ENCODE data around the gene SLC2A4.

The SLC2A4 gene

DNA sequence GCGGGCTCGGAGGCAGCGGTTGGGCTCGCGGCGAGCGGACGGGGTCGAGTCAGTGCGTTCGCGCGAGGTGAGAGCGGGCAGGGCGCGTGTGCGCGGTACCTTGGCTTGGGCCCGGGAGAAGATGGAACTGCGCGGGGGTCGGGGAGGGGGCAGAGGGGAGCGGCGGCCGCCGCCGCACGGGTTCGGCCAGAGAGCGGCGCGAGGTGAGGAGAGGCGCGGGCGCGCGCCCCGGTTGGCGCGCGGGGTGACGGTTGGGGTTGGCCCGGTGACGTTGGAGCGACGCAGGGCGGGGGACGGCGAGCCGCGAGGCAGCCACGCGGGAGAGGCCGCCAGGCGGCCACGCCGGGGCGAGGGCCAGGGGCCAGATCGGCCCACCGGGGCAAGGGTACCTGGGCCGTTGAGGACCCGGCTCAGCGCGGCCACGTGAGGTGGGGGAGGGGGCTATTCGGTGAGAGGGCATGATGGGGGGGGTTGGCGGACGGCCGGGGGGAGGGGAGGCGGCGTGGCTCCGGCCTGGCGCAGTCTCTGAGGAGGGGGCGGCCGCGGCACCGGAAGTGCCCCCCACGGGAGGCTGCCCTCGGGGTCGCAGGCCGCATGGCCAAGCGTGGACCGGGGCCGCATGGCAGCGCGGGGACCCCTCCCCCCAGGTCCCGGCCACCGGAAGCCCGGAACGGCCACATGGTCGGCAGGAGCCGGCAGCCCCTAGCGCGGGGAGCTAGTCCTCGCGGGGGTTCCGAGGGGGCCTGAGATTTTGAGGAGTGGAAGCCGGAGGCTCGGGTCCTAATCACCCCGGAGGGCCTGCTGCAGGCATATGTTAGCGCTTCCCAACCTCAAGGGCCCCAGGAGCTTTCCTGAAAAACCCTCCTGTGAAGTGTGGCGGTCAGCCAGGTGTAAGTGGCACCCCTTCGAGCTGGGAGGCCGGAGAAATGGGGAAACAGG, 26.4 kb downstream of the SLC2A4 start:
- DNase-seq, result peak; percentile 80

DNA sequence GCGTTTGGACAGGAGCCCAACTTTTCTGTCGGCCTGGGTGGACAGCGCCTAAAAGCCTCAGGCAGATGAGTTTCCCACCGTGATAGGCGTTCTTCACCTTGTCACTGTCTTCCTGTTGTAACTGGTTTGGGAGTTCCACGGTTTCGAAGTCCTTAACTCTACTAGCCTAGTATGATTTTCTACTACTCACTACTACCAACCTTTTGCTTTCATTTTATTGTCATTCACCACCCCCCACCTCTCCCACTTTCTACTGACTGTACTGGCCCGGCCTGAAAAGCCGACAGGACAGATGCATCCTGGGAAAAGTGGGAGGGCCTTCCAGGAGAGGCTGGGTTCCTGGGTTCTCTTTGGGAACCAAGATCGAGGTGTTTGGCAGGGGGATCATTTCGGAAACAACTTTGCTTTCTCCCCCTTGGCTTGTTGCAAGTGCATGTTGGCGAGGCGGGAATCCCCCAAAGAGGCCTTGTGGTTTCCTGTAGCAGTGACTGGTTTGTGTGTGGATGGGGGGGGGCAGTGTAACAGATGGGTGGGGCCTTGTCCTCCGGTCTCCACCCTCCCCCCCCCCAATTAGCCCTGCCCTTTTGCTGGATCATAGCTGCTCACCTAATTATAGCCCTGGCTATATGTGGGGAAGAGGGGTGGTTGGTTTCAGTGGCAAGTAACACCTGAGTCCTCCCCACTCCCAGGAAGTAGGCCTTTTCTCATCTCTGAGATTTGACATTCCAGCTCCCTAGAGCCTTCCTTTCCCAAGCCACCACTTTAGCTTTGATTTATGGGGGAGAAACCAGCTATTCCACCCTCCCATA, 27.3 kb downstream of the SLC2A4 start:
- peak; percentile 93 for DNase-seq

DNA sequence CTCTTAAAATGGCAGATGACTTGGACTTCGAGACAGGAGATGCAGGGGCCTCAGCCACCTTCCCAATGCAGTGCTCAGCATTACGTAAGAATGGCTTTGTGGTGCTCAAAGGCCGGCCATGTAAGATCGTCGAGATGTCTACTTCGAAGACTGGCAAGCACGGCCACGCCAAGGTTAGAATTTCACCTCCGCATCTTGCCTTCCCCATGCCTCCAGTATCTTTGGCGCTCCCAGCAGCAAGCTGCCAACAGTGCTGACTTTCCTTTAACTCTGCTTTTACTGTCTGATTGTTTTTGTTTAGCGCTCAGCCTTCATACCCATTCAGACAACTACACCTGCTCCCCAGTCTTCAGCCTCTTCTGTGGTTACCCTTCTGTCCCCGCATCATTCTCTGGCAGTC, 28.1 kb downstream of the SLC2A4 start:
- DNase-seq, result no peak

DNA sequence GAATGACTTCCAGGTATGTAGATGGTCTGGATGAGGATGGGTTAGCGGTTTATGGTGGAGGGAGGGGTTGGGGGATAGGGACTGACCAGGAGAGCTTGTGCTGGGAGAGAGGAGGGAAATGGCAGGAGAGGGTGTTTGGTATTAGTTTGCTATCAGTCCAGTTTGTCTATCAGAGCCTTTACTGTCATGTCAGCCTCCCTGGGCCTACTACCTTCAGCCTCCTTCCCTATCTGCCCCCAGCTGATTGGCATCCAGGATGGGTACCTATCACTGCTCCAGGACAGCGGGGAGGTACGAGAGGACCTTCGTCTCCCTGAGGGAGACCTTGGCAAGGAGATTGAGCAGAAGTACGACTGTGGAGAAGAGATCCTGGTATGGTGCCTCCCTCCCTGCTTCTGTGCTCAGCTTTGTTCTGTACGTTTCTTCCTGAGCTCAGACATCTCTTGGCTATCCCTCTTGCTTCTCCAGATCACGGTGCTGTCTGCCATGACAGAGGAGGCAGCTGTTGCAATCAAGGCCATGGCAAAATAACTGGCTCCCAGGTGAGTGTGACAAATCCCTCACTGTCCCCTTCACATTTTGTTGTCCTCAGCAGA, 29.7 kb downstream of the SLC2A4 start:
- no peak for DNase-seq

DNA sequence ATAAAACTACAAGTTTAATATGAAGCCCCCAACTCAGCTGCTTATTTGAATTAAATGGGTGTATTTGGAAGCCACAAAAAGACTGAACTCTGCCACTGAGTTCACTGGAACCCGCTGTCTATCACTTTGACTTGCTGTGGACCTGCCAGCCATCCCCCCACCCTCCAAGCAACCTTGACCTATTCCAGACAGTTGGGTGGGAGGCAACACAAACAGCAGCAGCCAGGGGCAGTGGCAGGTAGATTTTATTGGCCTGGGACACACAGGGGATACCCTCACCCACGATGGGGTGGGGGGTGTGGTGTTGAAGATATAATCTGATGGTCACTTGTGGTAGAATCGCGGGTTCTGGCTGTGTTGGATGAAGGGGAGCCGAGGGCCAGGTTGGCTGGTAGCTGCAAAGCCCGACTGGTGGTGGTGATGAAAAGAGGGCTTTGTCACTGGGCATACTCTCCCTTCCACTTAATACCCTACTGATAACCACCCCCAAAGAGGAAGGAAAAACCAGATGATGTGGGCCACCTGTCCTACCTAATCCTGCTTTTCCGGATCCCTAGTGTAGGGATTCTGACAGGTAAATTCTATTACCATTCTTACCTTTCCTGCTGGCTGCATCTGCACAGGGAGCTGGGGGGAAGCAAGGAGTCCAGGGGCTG, 31.0 kb downstream of the SLC2A4 start:
- peak; percentile 53 for DNase-seq

DNA sequence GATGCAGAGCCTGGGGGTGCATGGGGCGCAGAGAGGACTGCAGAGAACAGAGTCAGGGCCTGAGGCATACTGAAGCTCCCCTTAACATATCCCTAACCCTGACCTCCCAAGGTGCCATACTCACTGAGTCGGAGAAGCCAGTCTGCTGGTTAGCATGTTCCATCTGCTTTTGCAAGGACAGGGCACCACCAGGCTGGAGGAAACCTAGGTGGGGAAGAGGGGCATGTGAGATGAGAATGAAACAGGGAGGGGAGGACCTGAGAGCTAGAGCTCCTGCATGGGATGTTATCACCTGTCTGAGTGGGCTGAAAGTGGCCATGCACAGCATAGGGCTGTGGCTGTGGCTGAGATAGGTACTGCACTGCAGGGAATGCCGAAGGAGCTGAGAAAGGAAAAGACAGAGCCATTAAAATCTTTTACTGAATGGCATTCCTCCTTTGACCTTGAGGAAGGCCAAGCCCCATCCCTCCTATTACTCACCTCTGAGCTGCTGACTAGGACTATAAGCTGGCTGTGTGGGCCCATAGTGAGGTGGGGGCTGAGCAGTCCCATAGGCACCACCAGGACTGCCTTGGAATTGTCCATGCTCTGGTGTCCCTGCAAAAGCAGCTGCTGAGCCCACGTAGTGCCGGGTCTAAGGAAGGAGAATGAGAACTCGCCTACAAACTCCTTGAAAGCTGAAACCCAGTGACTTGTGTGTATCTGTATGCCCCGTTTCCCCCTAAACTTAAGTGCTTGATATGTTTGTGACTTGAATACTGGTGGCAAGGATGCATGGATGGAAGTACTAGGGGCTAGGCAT, 31.8 kb downstream of the SLC2A4 start:
- peak; percentile 81 for DNase-seq

DNA sequence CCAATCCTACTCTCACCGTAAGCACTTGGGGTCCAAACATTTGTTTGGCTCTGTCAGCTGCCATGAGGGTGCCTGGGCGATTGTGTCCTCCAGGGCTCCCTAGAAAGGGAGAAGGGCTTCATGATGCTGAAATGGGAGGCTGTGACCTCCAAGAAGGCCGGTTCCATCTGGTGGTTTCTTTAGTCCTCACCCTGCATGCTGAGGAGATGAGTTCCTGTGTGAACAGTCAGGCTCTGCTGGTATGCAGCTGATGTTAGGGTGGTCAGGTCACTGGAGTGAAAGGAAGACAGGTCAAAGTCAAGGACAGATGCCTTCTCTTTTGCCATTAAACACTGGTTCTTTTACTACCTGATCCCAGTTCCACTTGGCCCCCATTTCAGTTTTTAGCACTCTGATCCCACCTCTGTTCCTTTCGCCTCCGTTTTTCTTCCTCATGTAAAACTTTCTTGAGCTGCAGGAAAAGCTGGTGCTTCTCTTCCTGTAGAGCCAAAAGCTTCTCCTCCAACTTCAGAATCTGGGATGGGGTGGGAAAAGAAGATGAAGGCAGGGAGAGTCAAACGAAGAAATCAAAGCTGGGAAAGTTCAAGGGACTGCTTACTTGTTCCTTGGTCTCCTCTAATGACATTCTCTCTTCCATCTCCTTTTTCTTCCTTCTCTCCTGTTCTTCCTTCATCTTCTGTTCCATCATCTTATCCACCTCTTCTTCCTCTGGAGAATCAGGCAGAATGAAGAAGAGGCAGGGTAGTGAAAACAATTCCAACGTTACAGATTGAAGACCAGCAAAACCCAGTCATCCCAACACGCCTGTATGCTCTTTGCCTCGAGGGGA, 32.6 kb downstream of the SLC2A4 start:
- DNase-seq, result peak; percentile 57

DNA sequence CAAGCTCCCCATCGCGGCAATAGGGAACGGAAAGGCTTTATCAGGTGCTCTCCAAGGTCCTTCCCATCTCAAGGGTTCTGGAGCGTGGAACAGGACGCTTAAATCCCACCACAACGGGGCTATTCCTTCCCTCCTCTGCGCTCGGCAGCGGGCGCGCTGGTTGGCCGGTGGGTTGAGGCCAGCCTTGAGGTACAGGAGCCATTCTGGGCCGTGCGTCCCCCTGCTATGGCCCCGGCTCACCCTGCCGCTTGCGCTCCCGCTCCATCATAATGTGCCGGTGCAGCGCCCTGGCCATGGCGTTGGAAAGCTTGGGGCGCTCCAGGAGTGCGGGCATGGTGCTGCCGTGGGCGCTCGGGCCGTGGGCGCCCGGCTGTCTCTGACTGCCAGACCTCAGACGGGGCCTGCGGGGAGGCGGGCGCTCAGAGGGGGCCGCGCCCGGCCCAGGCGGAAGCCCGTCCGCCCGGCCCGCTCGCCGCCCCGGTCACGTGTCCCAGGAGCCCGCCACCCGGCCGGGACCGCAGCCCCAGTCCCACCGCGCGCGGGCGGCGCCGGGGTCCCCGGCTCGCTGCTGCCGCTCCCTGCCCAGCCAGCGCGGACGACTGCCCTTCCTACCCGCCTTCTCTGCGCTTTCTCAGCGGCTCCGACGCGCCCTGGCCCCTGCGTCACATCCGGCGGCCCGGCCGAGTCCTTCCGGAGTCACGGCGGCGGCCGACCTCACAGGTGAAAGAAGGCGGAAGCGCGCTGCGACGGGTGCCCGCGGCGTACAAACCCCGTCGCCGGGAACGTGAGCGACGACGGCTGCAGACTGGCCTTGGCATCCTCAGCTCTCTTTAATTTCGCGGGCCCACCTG, 33.4 kb downstream of the SLC2A4 start, which contains the start of gene GPS2:
Gene GPS2 (minus strand): TSS at position 642 of the 851 bp plus-strand sequence. CDS start 308 bp downstream, at position 334.
- peak; percentile 99 for DNase-seq

DNA sequence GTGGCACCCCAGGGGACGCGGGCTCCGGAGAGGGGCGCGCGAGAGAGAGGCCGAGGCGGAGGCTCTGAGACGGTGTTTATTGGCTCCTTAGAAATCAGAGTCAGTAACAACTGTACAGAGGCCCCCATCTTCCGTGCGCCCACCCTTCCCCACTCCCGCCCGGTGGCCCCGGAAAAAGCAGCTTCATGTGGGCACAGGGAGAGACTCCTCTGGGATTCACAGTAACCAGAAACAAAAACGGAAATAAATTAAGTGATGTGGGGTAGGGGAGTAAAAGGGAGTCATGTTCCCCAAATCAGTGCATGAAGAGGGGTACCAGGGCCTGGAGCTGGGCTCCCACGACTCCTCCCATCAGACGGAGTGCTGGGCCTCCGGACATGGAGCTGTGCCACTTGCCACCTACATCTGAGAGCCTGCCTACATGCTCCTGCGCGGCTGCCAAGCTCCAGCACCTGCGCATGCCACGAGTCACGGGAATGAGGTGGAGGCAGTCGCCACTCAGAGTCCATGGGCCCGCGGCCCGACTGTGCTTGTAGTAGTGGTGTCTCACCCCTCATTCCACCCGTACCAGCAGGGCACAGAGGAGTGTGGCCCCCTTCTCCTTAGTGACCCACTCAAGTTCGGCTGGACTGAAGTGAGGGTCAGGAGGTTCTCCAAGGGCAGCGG, 34.2 kb downstream of the SLC2A4 start:
- DNase-seq, result peak; percentile 86

DNA sequence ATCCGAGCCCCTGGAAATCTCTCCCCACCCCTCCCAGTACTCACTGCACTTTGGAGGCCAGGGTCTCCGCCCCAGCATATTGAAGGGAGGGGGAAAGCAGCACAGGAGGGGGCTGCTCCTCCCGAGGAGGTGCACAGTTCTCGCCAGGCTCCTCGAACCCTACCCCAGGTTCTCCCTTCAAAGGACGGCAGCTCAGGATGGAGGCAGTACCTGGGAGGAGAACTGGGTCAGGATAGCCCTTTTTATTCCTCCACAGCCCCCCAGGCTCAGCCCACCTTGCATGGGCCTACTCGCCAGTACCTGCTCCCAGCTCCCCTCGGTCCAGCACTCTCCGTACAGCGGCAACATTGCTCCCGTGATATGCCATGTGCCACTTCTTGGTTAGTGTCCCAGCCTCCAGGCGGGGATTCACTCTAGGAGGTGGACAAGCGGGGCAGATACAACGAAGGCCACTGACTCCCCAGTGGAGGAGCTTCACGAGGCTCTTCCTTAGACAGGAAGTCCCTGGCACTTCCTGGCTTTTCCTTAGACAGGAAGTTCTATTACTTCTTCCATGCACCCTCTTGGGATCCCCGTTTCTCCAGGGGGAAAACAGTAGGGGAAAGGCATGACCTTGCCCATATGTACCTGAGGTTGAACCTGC, 35.8 kb downstream of the SLC2A4 start:
- DNase-seq, result no peak

DNA sequence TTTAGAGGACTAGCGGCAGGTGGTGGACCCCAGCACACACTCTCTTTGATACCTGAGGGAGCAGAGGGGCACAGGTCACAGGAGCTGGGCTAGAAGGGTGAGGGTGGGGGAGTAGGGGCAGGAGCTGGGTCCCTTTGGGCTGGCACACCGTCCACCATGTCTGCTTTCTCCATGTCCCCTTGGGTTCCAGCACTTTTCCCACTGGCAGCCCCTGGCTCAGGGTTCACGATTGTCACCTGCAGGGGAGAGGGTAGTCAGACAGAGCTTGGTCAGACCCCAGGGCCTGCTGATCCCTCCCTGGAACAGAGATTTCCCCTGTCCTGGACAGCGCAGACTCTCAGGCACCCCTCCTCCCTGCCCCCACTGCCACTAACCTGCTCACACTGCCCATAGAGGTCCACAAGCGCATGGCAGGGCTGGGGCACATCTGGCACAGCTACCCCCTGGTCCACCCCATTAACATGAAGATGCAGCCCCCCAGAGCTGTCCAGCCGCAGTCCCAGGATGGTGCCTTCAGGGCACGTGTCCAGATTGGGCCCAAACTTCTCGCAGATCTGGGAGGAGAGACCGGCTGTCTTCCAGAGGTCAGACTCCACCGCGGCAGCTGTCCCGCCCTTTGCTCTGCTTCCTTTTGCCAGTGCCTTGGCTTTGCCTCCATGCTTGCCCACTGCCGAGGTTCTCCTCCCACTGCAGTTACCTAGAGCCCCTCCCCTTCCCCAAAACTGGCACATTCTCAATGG, 36.8 kb downstream of the SLC2A4 start:
- no peak for DNase-seq

DNA sequence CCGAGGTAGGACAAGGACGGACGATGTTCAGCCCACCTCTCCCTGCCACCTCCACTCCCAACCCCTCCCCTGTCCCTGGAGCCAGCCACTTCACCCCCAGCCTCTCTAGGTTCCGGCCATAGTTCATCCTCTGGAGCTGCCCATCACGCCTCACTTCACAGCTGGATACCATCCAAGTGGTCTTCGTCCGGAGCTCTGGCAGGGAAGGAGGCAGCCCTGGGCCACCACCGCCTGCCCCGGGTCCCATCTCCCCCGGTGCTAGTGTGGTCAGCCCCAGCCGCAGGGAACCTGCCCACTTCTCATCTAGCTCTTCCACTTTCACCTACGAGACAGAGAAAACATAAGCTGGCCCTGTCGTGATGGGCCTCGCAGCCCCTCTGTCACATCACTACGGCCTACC, 39.9 kb downstream of the SLC2A4 start:
- DNase-seq, result no peak

DNA sequence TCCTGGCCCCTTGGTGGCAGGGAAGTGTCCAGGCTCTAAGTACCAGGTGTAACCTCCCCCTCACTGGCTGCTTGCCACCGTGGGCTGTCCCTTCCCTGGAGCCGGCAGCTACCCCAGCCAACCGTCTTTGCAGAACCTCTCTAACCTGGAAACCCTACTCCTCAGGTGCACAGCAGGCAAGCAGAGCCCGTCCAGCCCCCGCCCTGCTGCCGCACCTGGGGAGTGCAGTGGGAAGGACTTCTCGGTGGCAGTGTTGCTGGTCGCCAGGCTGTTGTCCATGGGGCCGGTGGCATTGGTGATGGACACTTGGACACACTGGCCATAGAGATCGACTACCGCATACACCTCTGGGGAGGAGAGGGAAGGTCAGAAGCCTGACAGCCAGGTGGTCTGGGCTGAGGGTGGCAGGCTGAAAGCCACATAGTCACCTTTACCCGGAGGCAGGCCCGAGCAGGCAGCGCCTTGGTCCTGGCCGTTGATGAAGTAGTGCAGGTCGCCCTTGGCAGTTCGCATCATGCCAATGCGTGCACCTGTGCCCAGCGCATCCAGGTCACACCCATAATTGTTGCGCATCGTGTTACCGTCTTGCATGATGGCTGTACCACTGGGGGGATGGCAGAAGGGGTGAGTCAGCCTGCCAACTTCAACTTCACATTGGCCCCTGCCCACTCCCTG, 41.1 kb downstream of the SLC2A4 start:
- no peak for DNase-seq

DNA sequence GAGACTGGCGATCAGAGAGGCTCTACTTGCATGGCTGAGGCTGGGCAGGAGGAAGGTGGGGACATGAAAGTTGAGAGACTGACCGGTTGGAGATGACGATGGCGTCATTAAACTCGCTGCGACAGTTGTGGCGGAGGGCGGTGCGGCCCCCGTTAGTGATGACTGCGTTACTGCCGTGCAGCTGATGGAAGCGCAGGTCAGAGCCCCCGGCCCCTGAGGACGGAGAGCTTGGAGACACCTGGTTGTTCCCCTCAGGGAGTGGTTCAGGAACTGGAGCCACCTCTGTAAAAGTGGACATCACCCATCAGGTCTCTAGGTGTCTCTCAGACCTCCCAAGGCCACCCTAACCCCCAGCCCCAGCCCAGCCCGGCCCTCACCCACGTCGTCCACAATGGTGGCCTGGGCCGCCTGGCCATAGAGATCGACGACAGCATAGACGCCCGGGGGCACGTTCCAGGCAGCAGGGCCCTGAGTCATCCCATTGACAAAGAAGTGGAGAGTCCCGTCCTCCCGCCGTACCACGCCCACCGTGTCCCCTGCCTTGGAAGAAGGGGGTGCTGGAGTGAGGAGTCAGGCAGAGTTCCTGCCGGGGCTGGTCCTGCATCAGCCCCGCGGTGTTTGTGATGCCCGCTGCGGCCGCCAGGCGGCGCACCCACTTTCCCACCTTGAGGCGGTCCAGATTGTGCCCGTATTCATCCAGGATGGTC, 42.4 kb downstream of the SLC2A4 start:
- DNase-seq, result peak; percentile 58

DNA sequence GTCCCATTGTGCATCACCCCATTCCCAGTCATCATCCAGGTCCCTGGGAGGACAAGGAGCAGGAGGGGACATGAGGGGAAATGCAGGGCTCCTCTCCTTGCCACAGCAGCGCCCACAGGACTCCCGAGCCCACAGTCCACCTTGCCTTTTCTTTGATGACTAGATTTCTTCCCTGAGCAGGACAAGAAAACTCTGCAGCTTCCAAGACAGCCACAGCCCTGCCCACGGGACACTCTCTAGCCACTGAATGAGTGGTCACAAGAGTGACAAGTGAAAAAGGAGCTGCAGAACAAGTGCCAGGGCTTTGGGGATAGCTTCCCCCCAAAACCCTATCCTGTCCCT, 42.9 kb downstream of the SLC2A4 start:
- no peak for DNase-seq

DNA sequence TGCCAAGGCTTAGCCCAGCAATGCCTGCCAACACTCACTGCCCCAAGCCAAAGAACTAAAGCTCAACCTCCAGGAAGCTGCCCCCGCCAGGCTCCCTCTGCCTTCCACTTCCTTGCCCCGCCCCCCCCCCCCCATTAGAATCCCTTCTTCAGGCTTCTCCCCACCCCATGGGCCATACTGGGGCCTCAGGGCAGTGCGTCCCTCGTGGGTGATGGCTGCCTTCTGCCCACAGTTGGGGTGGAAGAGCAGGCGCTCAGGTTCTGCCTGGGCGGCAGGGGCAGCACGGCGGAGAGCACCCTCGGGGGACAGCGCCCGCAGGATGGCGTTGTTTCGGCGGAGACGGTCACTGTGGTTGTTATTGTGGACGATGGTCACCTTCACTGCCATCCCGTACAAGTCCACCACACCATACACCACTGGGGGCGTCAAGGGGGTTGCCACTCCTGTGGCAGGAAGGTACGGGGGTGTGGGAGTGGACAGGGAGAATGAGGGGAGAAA, 43.6 kb downstream of the SLC2A4 start:
- DNase-seq, result no peak

DNA sequence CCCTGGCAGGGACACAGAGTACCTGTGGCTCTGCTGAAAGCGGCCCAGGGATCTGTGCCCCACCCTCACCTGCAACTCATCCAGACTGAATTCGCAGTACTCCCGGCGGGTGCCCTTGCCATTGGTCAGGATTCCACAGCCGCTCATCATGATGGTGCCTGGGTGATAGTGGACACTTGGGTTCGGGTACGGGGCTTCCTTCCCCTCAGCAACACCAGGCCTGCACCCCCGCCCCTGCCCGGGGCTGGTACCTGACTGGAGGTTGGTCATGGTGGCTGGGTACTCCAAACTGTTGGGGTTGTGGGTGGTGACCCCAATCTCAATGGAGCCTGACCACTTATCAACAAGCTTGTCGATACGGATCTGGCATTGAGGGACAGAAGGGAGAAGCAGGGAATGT, 44.7 kb downstream of the SLC2A4 start:
- no peak for DNase-seq

Measured in DMS53 (cell line).